ENCODE measurements around the gene CD160.

GRCh38 chr1:145692785-145693443, 26.4 kb upstream of the CD160 start:
- TF ChIP-seq CTCF (IDR thresholded peaks at IDR 0.05) (no peak), POLR2A (IDR thresholded peaks at IDR 0.05) (no peak)

Measured in ovary (tissue), 3 donors.